ES-I3 (cell line): ENCODE data around the gene KRTAP10-12.

Experiments
- H3K36me3 ChIP-seq: 2 replicates; pipeline ENCODE4 v1.6.1; 2013; ENCODE audit warnings: mild to moderate bottlenecking, low read length, control low read depth, moderate library complexity; ENCODE audit not compliant: insufficient read depth
- H3K4me1 ChIP-seq: 2 replicates; pipeline ENCODE4 v1.6.1; 2013; ENCODE audit warnings: mild to moderate bottlenecking, control low read depth, low read length; ENCODE audit not compliant: insufficient read depth
- H3K9ac ChIP-seq: 2 replicates; pipeline ENCODE4 v1.6.1; 2013; ENCODE audit warnings: low read depth, mild to moderate bottlenecking, low read length, moderate library complexity
- H3K9me3 ChIP-seq: 2 replicates; pipeline ENCODE4 v1.6.1; 2013; ENCODE audit warnings: mild to moderate bottlenecking, low read length, moderate library complexity; ENCODE audit not compliant: control insufficient read depth, insufficient read depth

Gene KRTAP10-12

DNA sequence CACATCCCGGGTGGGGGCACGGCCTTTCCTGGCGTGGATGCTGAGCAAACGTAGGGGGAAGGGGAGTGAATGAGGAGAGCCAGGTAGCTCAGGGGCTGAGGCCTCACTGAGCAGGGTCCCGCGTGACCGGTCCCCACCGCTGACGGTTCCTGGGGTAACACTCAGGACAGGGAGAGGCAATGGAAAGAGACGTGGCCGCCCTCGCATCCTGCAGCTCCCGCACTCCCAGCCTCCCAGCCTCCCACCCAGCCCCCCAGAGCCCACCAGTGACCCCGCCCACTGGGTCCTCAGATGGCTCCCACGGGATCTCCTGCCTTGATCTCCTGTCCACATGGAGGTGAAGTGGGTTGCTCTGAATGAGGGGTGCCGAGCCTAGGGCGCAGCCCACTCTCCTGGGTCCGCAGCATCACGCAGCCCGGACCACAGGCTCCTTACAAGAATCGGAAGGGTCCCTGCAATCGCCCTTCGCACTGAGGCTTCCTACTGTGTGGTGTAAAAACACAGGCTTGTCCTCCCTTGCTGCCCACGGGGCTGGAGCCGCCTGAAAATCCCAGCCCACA, 12.0 kb downstream of the KRTAP10-12 start:
- Histone ChIP-seq H3K36me3 (no peaks in the 10 kb centered on the region), H3K9ac (peak overlapping the region; percentile 56), H3K4me1 (peaks cover 6% of the 10 kb centered on the region; the same call in 1 of the 2 replicates)

DNA sequence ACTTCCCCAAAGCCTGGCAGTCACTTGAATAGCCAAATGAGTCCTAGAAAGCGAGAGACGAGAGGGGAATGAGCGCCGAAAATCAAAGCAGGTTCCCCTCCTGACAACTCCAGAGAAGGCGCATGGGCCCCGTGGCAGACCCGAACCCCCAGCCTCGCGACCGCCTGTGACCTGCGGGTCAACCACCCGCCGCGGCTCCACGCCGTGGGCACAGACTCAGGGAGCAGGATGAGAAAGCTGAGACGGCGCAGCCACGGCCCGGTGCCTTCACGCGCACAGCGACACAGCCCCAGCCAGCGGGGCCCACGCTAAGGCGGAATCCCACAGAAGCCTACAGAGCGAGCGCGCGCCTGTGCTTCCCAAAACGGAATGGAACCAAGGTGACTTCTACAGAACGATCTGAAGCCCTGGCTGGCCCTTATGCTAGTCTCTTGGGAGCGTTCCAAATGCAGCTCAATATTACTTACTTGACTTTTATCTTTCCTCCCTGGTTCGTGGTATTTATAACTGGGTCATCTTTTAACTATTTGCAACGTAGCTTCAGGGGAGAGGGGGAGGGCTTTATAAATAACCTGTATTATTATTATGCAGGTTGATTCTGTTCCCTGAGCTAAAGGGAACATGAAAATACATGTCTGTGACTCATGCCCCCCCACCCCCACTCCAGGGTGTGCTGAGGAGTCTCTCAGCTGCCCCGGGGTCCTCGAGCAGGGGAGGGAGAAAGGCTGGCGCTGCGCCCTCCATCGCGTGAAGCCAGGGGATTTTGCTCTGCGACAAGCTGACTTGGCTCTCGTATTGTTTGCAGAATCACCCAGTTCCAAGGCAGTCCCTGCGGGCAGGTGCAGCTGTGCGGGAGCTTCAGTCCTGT, 12.7 kb downstream of the KRTAP10-12 start:
- no peaks in the 10 kb centered on the region; the same call in 1 of the 2 replicates for H3K4me1 ChIP-seq
- H3K9me3 ChIP-seq: no peaks in the 10 kb centered on the region
- no peaks in the 10 kb centered on the region for H3K36me3 ChIP-seq
- H3K9ac ChIP-seq: peak overlapping the region; percentile 56

More for the DNA sequence above, 12.0 kb downstream of the KRTAP10-12 start:
- H3K9me3 ChIP-seq: no peaks in the 10 kb centered on the region

DNA sequence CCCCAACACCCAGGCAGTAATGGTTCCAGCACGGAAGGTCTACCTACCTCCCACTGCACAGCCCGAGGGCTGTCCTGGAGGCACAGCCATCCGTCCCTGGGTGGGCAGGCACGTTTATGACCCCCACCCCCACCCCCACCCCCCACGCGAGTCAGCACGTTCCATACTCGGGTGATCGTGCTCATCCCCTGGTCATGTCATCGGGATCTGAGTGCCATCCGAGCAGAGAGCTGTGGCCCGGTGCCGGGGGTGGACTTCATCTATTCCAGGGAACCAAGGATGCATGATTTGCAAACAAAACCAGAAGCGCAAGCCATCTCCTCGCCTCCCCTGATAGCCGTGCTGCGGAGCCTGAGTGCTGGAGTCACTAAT, 13.3 kb downstream of the KRTAP10-12 start:
- H3K9ac ChIP-seq: peak overlapping the region; percentile 56; the same call in 1 of the 2 replicates
- peaks cover 5% of the 10 kb centered on the region; the same call in 1 of the 2 replicates for H3K4me1 ChIP-seq
- no peaks in the 10 kb centered on the region for H3K36me3 ChIP-seq
- H3K9me3 ChIP-seq: no peaks in the 10 kb centered on the region

DNA sequence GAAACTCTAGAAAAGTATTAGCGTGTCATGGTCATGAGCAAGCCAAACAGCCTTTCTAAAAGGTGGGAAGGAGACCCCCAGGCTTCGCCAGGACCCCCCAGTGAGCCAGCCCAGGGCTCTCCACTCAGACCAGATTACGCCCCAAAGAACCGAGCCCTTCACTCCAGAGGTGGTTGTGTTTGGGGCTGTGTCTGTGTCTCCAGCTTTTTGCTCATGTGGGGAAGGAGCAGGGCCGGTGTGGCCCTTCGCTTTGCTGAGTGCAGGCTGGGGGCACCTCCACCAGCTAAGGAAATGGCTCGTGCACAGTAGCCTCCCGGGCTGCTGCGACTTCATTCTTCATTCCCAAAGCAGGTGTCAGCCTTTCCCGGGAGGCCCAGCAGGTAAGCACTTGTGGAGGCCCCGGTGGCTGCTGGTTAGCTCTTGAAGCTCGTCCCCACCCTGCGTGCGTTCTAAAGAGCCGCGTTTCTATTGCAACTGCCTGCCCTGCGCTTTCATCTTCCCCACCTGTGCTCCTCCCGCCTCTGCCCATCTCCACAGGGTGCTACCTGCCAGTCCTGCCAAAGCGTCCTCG, 13.9 kb downstream of the KRTAP10-12 start:
- Histone ChIP-seq H3K4me1 (peaks cover 5% of the 10 kb centered on the region; the same call in 1 of the 2 replicates), H3K9me3 (no peaks in the 10 kb centered on the region), H3K36me3 (no peaks in the 10 kb centered on the region), H3K9ac (peak overlapping the region; percentile 40; the same call in 1 of the 2 replicates)

DNA sequence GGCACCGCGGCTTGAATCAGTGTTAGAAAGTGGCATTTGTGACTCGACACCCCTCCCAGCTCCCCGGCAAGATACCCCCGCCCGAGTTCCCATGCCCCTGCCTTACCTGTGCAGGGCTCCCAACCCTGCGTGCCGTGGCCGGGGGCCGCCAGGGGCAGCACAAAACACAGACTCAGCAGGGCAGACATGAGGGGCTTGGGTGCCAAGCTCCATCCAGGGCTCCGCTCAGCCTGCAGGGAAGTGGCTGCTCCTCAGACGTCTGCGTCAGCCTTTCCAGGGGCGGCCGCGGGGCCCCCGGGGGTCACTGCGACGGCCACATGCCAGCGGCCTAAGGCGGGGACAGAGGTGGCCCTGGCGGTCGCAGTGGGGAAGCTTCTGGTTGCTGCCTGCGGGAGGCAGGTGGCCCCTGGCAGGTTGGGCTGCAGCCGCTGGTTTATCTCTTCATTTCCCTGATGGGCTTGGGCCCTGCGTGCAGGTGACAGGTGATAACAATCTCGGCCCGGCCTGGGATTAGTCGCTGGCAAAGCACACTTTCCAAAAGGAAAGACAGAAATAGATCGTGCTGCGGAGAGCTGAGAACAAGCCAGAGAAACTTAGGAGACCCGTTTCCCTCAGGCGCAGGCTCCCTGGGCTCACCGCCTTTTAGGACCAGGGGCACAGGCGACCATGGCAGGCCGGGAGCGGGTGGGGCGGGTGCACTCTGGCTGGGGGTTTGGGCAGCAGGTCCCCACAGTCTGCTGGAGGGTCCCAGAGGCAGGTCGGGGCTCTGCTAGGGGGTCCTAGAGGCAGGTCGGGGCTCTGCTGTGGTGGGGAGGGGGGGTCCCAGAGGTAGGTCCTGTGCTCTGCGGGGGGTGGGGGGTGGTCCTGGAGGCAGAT, 14.6 kb downstream of the KRTAP10-12 start, which contains the start of gene TSPEAR:
Gene TSPEAR (minus strand): TSS at position 246 of the 876 bp plus-strand sequence. CDS start 58 bp downstream, at position 188.
- Histone ChIP-seq H3K9ac (peak within 1 kb of the TSS; percentile 49), H3K36me3 (no peaks in the 10 kb centered on the region), H3K9me3 (no peaks in the 10 kb centered on the region), H3K4me1 (peaks cover 5% of the 10 kb centered on the region; the same call in 1 of the 2 replicates)

DNA sequence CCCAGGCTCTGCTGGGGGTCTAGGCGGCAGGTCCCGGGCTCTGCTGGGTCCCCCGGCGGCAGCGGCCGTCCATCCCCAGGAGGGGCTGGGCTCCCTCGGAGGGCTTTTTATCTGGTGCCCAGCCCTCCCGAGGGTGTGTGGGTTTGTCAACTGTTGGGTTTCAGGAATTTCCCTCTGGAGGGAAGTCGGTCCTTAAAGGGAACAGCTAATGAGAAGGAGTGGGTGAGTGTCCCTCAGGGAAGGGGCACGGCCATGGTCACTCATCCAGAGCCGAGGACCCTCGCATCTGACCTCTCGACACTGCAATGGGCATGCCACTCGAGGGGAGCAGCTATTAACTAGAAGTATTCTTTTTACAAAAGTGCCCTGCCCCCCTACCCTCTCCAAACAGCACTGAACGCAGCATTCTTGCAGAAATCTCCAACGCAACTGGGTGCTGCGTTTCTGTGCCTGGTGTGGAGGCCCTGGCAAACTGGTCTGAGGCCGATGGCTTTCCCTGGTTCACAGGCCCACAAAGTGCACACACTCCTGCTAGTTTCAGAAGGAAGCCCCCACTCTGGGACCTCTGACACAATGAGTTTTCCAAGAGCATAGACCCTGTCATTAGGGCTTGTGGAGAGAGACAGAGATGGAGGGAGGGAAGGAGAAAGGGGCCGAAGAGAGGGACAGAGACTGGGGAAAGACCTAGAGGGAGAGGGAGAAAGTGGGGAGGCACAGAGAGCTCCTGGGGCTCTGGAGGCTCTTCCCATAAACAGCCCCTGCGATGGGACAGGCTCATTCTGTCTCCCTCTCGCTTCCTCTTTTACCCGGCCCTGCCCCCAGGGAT, 15.4 kb downstream of the KRTAP10-12 start:
- Histone ChIP-seq H3K4me1 (peaks cover 5% of the 10 kb centered on the region; the same call in 1 of the 2 replicates), H3K9ac (peak overlapping the region; percentile 49), H3K36me3 (no peaks in the 10 kb centered on the region), H3K9me3 (no peaks in the 10 kb centered on the region)

DNA sequence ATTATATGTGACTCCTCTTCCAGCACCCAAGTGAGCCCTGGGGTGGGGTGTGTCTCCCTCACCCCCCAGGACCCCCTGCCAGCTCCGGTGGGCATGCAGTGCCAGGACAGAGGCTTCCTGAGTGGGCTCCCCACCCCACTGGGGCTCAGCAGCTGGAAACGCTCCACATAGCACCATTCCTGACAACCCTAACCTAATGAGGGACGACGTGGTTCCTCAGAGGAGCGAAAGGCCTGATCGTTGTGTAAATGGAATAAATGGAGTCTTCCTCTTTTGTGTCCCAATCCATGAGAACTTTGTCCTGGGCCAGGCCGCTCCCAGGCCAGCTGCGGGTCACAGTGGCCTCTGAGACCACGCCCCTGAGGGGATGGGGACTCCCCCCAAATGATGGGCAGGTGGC, 16.2 kb downstream of the KRTAP10-12 start:
- Histone ChIP-seq H3K9me3 (no peaks in the 10 kb centered on the region), H3K36me3 (no peaks in the 10 kb centered on the region), H3K4me1 (peaks cover 6% of the 10 kb centered on the region), H3K9ac (no peak overlapping the region)

DNA sequence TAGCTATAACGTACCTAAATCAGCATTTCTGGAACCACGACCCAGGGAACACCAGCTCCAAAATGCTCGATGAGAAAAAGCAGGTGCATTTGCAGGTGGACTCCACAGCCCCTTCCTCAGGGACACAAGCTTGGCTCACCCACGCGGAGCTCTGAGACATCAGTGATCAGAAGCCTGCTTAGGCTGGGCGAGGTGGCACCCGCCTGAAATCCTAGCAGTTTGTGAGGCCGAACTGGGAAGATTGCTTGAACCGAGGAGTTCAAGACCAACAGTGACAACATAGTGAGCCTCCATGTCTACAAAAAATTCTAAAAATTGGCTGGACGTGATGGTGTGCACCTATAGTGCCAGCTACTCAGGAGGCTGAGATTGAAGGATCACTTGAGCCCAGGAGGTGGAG, 16.9 kb downstream of the KRTAP10-12 start:
- Histone ChIP-seq H3K9ac (no peak overlapping the region), H3K4me1 (peaks cover 10% of the 10 kb centered on the region), H3K36me3 (no peaks in the 10 kb centered on the region), H3K9me3 (no peaks in the 10 kb centered on the region)

DNA sequence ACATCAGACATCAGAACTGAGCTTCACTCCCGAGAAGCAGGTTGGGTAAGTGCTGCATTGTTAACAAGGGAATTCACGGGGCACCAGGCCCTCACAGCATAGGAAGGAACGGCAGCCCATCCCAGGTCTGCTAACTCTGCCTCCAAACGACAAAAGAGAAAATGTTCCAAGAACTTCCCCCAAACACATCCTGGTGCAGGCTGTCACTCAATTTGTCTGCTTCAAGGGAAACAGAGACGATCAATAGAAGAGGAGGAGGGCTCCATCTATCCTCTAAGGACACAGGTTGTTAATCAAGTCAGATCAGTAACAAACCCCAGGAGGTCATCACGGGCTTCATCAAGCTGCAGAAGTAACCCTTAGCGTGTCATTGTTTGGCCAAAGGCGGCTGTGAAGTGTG, 17.9 kb downstream of the KRTAP10-12 start:
- H3K9ac ChIP-seq: no peak overlapping the region
- no peaks in the 10 kb centered on the region for H3K9me3 ChIP-seq
- H3K36me3 ChIP-seq: no peaks in the 10 kb centered on the region
- peaks cover 10% of the 10 kb centered on the region for H3K4me1 ChIP-seq

DNA sequence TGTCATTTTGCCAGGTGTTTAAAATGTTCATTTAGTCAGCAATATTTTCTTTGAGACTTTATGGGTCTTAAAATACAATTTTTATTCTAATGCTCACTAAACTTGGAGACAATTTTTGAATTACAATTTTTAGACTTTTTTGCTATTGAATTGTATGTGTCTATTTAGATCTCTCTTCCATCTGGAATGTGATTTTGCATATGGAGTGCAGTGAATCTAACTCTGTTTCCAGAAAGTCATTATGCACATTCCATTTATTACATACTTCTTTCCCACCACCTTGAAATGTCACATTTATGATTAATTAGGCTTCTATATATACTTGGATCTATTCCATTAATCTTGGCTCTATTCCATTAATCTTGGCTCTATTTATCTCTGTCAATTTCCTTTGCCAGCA, 20.0 kb downstream of the KRTAP10-12 start:
- Histone ChIP-seq H3K9me3 (no peaks in the 10 kb centered on the region), H3K4me1 (peaks cover 10% of the 10 kb centered on the region; the same call in 1 of the 2 replicates), H3K9ac (no peak overlapping the region), H3K36me3 (no peaks in the 10 kb centered on the region)

DNA sequence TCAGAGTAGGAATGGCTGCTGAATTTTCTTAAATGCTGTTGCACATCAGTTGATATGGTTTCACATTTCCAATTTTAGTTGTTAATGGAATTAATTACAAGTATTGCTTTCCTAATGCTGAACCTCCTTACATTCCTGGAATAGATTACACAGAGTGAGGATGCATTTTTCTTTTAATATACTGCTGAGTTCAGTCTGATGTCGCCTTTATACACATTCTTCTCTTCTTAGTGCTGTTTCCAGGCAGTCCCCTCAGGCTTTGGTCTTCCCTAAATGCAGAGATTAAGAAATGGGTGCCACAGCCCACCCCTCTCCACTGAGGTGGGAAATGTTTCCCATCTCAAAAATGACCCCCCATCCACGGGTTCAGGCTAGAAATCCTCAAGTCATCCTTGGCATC, 21.1 kb downstream of the KRTAP10-12 start:
- no peaks in the 10 kb centered on the region for H3K9me3 ChIP-seq

DNA sequence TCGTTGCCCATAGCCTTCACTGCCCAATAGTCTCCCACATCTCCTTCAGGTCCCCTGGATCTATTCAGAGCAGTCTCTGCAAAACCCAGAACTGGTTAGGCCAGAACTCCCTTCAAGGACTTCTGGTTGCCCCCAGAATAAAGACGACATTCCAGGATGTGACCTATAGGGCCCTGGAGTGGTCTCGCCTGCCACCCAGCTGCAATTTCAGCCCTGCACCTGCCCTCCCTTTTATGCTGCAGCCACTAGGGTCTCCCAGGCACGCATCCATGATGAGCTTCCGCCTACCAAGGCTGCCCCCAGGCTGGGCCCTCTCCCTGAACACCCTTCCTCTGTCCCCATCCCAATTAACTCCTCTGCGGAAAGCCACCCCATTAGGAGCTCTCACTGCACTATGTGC, 21.6 kb downstream of the KRTAP10-12 start:
- Histone ChIP-seq H3K9ac (no peak overlapping the region), H3K4me1 (peaks cover 15% of the 10 kb centered on the region), H3K9me3 (no peaks in the 10 kb centered on the region), H3K36me3 (no peaks in the 10 kb centered on the region)

More for the DNA sequence above, 21.1 kb downstream of the KRTAP10-12 start:
- no peak overlapping the region for H3K9ac ChIP-seq
- H3K4me1 ChIP-seq: peaks cover 15% of the 10 kb centered on the region
- H3K36me3 ChIP-seq: no peaks in the 10 kb centered on the region

DNA sequence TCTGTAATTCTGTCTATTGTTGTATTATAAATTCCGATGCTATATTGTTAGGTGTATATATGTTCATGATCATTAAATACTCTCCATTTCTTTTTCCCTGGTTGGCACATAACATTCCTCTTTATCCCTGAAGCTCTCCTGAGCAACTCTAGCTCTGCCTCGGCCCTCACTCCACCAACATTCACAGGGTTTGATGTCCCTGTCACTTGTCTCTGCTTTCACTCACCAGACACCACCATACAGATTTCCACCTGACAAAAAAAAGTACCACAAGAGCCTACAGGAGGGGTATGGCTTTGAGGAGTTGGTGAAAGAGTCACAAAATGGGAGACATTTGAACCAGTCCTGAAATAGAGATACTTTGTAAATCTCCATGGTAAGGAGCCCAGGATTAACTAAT, 23.2 kb downstream of the KRTAP10-12 start:
- peaks cover 11% of the 10 kb centered on the region for H3K4me1 ChIP-seq
- no peaks in the 10 kb centered on the region for H3K9me3 ChIP-seq
- no peaks in the 10 kb centered on the region for H3K36me3 ChIP-seq
- no peak overlapping the region for H3K9ac ChIP-seq
